ENCODE results near the gene C19orf67. TPM values are rescaled to one million over a fixed set of nuclear protein-coding genes. Genes with fewer than 3 reads are reported as not detected.
A peak's percentile ranks its signal among the peaks of the same experiment; 100 is the strongest.

C19orf67 gene
- total RNA-seq, 5 donors from 2014 or later (not counting 1 experiment from before 2014, with no cell fraction given): 0.53 to 0.98 (median 0.58) TPM; not detected in 2

- peaks cover 9 to 22% (median 19%) of the 10 kb centered on the region in 3 donors for H3K4me1 Mint-ChIP-seq
- peak in 3 of 35 experiments; percentile 29 to 43 (median 37) for DNase-seq
- H3K27ac Mint-ChIP-seq: peak within 1 kb of the TSS in 1 of 2 donors; percentile 86
- Histone ChIP-seq H3K36me3 (ENCODE audit: control insufficient read depth in 2 of 2, extremely low read depth in 1 of 2, insufficient read depth in 1 of 2, low read length in 1 of 2) (no peaks in the 10 kb centered on the region), H3K27me3 (replicated peaks in 1 of 2; ENCODE audit: control insufficient read depth in 2 of 2, extremely low read depth in 1 of 2, insufficient read depth in 2 of 2, low read length in 1 of 2) (peaks cover 0 to 19% of the 10 kb centered on the region in 2 experiments), H3K4me3 (ENCODE audit: control insufficient read depth in 1 of 2, extremely low read depth in 1 of 2, low read length in 1 of 2) (peak within 1 kb of the TSS; percentile 75 to 90), H3K9me3 (no peaks in the 10 kb centered on the region), H3K27ac (ENCODE audit: low read length) (no peak within 1 kb of the TSS), H3K4me1 (ENCODE audit: control insufficient read depth in 1 of 2, extremely low read depth in 1 of 2, insufficient read depth in 2 of 2, low read length in 2 of 2) (peaks cover 17 to 38% of the 10 kb centered on the region in 2 experiments)
- ATAC-seq (replicated peaks in 1 of 4): peak; percentile 1 to 6 (median 2)
- ChIA-PET POLR2A (interaction anchor here (0.6 to 1.1 kb wide), 2 partner anchors 13 to 16 kb away, joined by 3 to 4 read pairs; no protein-coding TSS in a partner anchor), CTCF (interaction anchor here in 1 of 2 donors (0.8 kb wide), 2 partner anchors 14 to 195 kb away, joined by 3 read pairs; no protein-coding TSS in a partner anchor)
- peak within 1 kb of the TSS; percentile 88 to 97 (median 89) for H3K4me3 Mint-ChIP-seq
- H3K36me3 Mint-ChIP-seq: no peaks in the 10 kb centered on the region
- H3K27me3 Mint-ChIP-seq: no peaks in the 10 kb centered on the region
- no peaks in the 10 kb centered on the region for H3K9me3 Mint-ChIP-seq
- under 1% methylated on average over 51 of the region's 51 CpGs for WGBS (ENCODE audit: insufficient coverage)
These were observed 12.9 kb downstream of the C19orf67 start, which contains the start of gene MISP3 for GRCh38 chr19:14072535-14073260. Gene MISP3 (plus strand): TSS chr19:14072786. CDS start chr19:14073310, 524 bp downstream.

GRCh38 chr19:14070268-14071050 is 15.1 kb downstream of the C19orf67 start:
- WGBS (ENCODE audit: insufficient coverage): 96% methylated on average over 39 of the region's 43 CpGs
- ATAC-seq (replicated peaks in 1 of 4): no peak
- DNase-seq: no peak
- Mint-ChIP-seq H3K9me3 (no peaks in the 10 kb centered on the region), H3K27ac (no peak overlapping the region), H3K4me1 (peaks cover 9 to 22% (median 19%) of the 10 kb centered on the region in 3 donors), H3K4me3 (peak overlapping the region in 2 of 3 donors; percentile 13 to 77), H3K27me3 (no peaks in the 10 kb centered on the region), H3K36me3 (no peaks in the 10 kb centered on the region)
- Histone ChIP-seq H3K36me3 (ENCODE audit: control insufficient read depth in 2 of 2, extremely low read depth in 1 of 2, insufficient read depth in 1 of 2, low read length in 1 of 2) (no peaks in the 10 kb centered on the region), H3K4me3 (ENCODE audit: control insufficient read depth in 1 of 2, extremely low read depth in 1 of 2, low read length in 1 of 2) (no peak overlapping the region), H3K4me1 (ENCODE audit: control insufficient read depth in 1 of 2, extremely low read depth in 1 of 2, insufficient read depth in 2 of 2, low read length in 2 of 2) (peaks cover 17 to 36% of the 10 kb centered on the region in 2 experiments), H3K9me3 (no peaks in the 10 kb centered on the region), H3K27me3 (replicated peaks in 1 of 2; ENCODE audit: control insufficient read depth in 2 of 2, extremely low read depth in 1 of 2, insufficient read depth in 2 of 2, low read length in 1 of 2) (peaks cover 0 to 22% of the 10 kb centered on the region in 2 experiments), H3K27ac (ENCODE audit: low read length) (no peak overlapping the region)
- ChIA-PET CTCF (interaction anchor here in 1 of 2 donors (1.2 to 1.3 kb wide), 2 partner anchors 12 to 66 kb away, joined by 3 read pairs; partner anchors contain the start of gene ASF1B), POLR2A (no interaction called here)

DNA sequence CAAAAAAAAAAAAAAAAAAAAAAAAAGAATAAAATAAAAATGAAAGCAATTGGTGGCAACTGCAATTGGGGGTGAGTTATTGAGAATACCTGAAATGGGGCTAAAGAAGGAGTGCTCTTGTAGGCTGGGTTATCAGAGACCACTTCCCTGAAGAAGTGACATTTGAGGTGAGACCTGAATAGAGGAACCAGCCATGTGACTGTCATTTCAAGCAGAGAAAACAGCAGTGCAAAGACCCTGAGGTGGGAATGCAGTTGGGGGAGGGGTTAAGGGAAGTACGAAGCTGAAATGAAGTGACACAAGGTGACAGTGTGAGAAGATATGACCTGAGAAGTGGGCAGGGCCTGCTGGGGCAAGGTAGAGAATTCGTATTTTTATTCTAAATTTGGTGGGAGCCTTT is 19.4 kb downstream of the C19orf67 start:
- Histone ChIP-seq H3K9me3 (no peaks in the 10 kb centered on the region), H3K36me3 (ENCODE audit: control insufficient read depth in 2 of 2, extremely low read depth in 1 of 2, insufficient read depth in 1 of 2, low read length in 1 of 2) (no peaks in the 10 kb centered on the region), H3K4me3 (ENCODE audit: control insufficient read depth in 1 of 2, extremely low read depth in 1 of 2, low read length in 1 of 2) (no peak overlapping the region), H3K27me3 (replicated peaks in 1 of 2; ENCODE audit: control insufficient read depth in 2 of 2, extremely low read depth in 1 of 2, insufficient read depth in 2 of 2, low read length in 1 of 2) (peaks cover 0 to 21% of the 10 kb centered on the region in 2 experiments), H3K27ac (ENCODE audit: low read length) (no peak overlapping the region), H3K4me1 (ENCODE audit: control insufficient read depth in 1 of 2, extremely low read depth in 1 of 2, insufficient read depth in 2 of 2, low read length in 2 of 2) (no peaks in the 10 kb centered on the region)
- Mint-ChIP-seq H3K4me3 (no peak overlapping the region), H3K4me1 (peaks cover 0 to 2% (median 0%) of the 10 kb centered on the region in 3 donors), H3K36me3 (no peaks in the 10 kb centered on the region), H3K9me3 (no peaks in the 10 kb centered on the region), H3K27ac (no peak overlapping the region), H3K27me3 (peaks cover 0 to 7% of the 10 kb centered on the region in 2 donors)
- POLR2A ChIA-PET: interaction anchor here in 1 of 2 donors (0.6 kb wide), 1 partner anchor 58 kb away, joined by 4 read pairs; no protein-coding TSS in a partner anchor
- CTCF ChIA-PET: interaction anchor here in 1 of 2 donors (0.6 kb wide), 1 partner anchor 200 kb away, joined by 11 read pairs; no protein-coding TSS in a partner anchor
- WGBS (ENCODE audit: insufficient coverage): 67% methylated on average over 1 of the region's 2 CpGs
- ATAC-seq (replicated peaks in 1 of 4) (peak in 1 of 4 experiments; percentile 14), DNase-seq (no peak)

DNA sequence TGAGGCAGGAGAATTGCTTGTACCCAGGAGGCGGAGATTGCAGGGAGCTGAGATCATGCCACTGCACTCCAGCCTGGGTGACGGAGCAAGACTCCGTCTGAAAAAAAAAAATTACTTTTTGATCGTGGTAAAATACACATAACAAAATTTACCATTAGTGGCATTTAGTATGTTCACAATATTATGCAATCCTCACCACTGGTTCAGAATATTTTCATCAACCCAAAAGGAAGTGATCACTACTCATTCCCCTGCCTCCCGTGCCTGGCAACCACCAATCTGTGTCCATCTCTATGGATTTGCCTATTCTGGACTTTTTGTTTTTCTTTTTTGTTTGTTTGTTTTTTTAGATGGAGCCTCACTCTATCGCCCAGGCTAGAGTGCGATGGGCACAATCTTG is 22.5 kb downstream of the C19orf67 start:
- 100% methylated on average over 1 of the region's 7 CpGs for WGBS (ENCODE audit: insufficient coverage)
- Histone ChIP-seq H3K36me3 (ENCODE audit: control insufficient read depth in 2 of 2, extremely low read depth in 1 of 2, insufficient read depth in 1 of 2, low read length in 1 of 2) (no peaks in the 10 kb centered on the region), H3K27ac (ENCODE audit: low read length) (no peak overlapping the region), H3K27me3 (replicated peaks in 1 of 2; ENCODE audit: control insufficient read depth in 2 of 2, extremely low read depth in 1 of 2, insufficient read depth in 2 of 2, low read length in 1 of 2) (peaks cover 2 to 47% of the 10 kb centered on the region in 2 experiments), H3K4me1 (ENCODE audit: control insufficient read depth in 1 of 2, extremely low read depth in 1 of 2, insufficient read depth in 2 of 2, low read length in 2 of 2) (peaks cover 0 to 14% of the 10 kb centered on the region in 2 experiments), H3K9me3 (no peaks in the 10 kb centered on the region), H3K4me3 (ENCODE audit: control insufficient read depth in 1 of 2, extremely low read depth in 1 of 2, low read length in 1 of 2) (no peak overlapping the region)
- Mint-ChIP-seq H3K27ac (no peak overlapping the region), H3K36me3 (no peaks in the 10 kb centered on the region), H3K9me3 (no peaks in the 10 kb centered on the region), H3K4me3 (no peak overlapping the region), H3K27me3 (peaks cover 14 to 28% of the 10 kb centered on the region in 2 donors), H3K4me1 (peaks cover 9 to 15% (median 9%) of the 10 kb centered on the region in 3 donors)
- ChIA-PET CTCF (no interaction called here), POLR2A (no interaction called here)
- DNase-seq (no peak), ATAC-seq (replicated peaks in 1 of 4) (no peak)

DNA sequence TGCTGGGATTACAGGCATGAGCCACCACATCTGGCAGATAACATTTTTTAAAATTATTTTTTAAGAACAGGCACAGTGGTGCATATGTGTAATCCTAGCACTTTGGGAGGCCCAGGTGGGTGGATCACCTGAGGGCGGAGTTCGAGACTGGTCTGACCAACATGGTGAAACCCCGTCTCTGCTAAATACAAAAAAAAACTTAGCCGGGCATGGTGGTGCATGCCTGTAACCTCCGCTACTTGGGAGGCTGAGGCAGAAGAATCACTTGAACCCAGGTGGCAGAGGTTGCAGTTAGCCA is 23.1 kb downstream of the C19orf67 start:
- Mint-ChIP-seq H3K9me3 (no peaks in the 10 kb centered on the region), H3K4me3 (no peak overlapping the region), H3K36me3 (no peaks in the 10 kb centered on the region), H3K27ac (no peak overlapping the region), H3K27me3 (peaks cover 19 to 33% of the 10 kb centered on the region in 2 donors), H3K4me1 (peaks cover 14 to 21% (median 15%) of the 10 kb centered on the region in 3 donors)
- ChIA-PET CTCF (interaction anchor here in 1 of 2 donors (0.5 kb wide), 1 partner anchor 15 kb away, joined by 6 read pairs; no protein-coding TSS in a partner anchor), POLR2A (no interaction called here)
- Histone ChIP-seq H3K9me3 (no peaks in the 10 kb centered on the region), H3K4me1 (ENCODE audit: control insufficient read depth in 1 of 2, extremely low read depth in 1 of 2, insufficient read depth in 2 of 2, low read length in 2 of 2) (peaks cover 3 to 20% of the 10 kb centered on the region in 2 experiments), H3K36me3 (ENCODE audit: control insufficient read depth in 2 of 2, extremely low read depth in 1 of 2, insufficient read depth in 1 of 2, low read length in 1 of 2) (no peaks in the 10 kb centered on the region), H3K27me3 (replicated peaks in 1 of 2; ENCODE audit: control insufficient read depth in 2 of 2, extremely low read depth in 1 of 2, insufficient read depth in 2 of 2, low read length in 1 of 2) (peaks cover 4 to 53% of the 10 kb centered on the region in 2 experiments), H3K27ac (ENCODE audit: low read length) (no peak overlapping the region), H3K4me3 (ENCODE audit: control insufficient read depth in 1 of 2, extremely low read depth in 1 of 2, low read length in 1 of 2) (no peak overlapping the region)
- no peak for DNase-seq
- 88% methylated on average over 4 of the region's 5 CpGs for WGBS (ENCODE audit: insufficient coverage)
- no peak for ATAC-seq (replicated peaks in 1 of 4)
